Measurements from ENCODE around the gene SMOC2. TPM values are rescaled to one million over a fixed set of nuclear protein-coding genes. Genes with fewer than 3 reads are reported as not detected.

SMOC2 gene
- total RNA-seq, 1 donor from 2014 or later: not detected

DNA sequence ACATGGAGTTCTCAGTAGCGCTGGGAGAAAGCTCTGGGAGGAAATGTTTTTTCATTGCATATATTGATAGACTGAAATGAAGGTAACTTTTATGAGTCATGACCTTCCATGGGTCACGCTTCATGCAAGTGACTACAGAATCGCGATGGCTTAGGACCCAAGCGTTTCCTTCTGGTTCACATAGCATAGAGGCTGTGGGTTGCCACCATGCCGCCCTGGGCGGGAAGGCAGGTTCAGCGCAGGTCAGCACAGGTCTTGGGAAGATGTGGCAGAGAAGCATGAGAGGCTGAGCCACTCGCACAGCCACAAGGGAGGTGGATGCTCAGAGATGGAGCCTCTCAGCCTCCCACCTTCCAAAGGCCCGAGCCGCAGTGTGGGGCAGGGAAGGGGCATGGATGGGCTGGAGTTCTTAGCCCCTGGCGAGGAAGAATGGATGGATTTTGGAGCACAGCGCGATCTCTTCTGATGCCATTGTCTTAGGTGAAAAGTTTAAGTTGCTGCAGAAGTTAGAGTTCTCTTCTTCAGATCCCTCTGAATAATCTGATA is 219.5 kb downstream of the SMOC2 start:
- no peaks in the 10 kb centered on the region for H3K4me1 Mint-ChIP-seq (ENCODE audit: low read depth)
- no peaks in the 10 kb centered on the region for H3K36me3 Mint-ChIP-seq (ENCODE audit: low read depth)
- no peak overlapping the region for H3K27ac Mint-ChIP-seq
- no peak for DNase-seq (ENCODE audit: low spot score)
- no peak overlapping the region for H3K4me3 Mint-ChIP-seq
- intact Hi-C loops (cut with micrococcal nuclease): no loop called here
- H3K9me3 Mint-ChIP-seq: peaks cover 22% of the 10 kb centered on the region
- peaks cover 2% of the 10 kb centered on the region for H3K27me3 Mint-ChIP-seq (ENCODE audit: insufficient read depth)

DNA sequence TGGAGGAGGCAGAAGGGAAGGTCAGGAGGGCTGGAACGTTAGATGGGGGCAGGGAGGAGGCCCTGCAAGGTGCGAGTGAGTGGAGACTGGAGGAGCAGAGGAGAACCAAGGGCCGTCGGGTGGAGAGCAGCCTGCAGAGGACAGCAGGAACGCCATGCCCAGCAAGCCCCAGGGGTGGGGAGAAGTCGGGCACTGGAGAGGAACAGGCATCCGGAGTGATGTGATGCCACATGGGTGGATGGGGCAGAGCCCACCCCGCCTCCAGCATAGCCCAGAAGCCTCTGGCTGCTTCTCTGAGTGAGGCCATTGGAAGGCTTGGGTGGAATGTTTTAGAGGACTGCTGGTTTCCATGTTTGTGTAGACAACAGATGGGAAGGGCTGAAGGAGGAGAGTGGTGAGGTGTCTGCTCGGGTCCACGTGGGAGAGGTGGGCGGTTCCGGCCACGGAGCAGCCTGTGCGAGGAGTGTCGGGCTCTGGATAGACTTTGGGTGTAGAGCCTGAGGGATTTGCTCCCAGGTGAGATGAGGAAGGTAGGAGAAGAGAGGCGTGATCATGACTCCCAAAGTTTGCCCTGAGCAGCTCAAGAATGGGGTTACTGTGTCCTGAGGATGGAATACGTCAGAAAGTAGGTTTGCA is 221.4 kb downstream of the SMOC2 start:
- H3K36me3 Mint-ChIP-seq (ENCODE audit: low read depth): no peaks in the 10 kb centered on the region
- H3K9me3 Mint-ChIP-seq: peaks cover 22% of the 10 kb centered on the region
- DNase-seq (ENCODE audit: low spot score): no peak
- H3K27me3 Mint-ChIP-seq (ENCODE audit: insufficient read depth): no peaks in the 10 kb centered on the region
- H3K4me1 Mint-ChIP-seq (ENCODE audit: low read depth): no peaks in the 10 kb centered on the region
- intact Hi-C loops (cut with micrococcal nuclease): no loop called here
- no peak overlapping the region for H3K4me3 Mint-ChIP-seq
- H3K27ac Mint-ChIP-seq: no peak overlapping the region

DNA sequence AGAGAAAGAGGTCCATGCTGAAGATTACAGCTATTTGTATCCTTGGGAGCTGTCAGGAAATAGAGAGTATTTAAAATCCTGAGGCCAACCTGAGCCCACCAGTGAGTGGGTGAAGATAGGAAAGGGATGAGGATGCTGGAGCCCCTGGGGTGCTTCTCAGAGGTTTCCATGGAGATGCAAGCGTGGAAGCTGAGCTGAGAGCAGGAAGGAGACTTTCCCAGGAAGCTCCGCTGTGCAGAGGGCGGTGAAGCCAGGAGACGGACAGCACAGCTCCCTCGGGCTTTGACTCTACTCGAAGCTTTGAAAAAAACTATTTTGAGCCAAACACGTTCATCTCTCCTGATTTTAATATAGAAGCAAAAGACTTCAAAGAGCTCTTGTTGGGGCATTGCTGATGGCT is 222.1 kb downstream of the SMOC2 start:
- Mint-ChIP-seq H3K27me3 (ENCODE audit: insufficient read depth) (no peaks in the 10 kb centered on the region), H3K4me3 (no peak overlapping the region), H3K4me1 (ENCODE audit: low read depth) (no peaks in the 10 kb centered on the region)

DNA sequence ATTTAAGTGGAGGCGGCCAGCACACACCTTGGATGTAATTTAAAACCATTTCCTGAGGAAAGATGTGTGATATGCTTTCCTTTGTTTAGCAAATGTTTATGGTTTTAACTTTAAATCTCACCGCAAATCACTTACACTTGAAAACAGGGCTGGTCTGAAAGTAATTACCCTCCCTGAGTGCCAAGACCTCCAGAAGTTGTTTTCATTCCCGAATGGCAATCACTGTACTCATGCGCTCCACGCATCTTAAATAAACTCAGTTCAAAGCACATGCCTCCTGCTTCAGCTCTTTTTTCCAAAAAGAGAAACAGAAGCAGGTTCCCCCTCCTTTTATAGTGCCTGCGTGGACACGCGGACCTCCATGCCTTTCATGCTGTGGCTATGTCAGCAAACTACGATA is 224.0 kb downstream of the SMOC2 start:
- no peak for DNase-seq (ENCODE audit: low spot score)
- Mint-ChIP-seq H3K4me1 (ENCODE audit: low read depth) (no peaks in the 10 kb centered on the region), H3K9me3 (peaks cover 9% of the 10 kb centered on the region), H3K36me3 (ENCODE audit: low read depth) (no peaks in the 10 kb centered on the region), H3K27ac (no peak overlapping the region), H3K4me3 (no peak overlapping the region), H3K27me3 (ENCODE audit: insufficient read depth) (no peaks in the 10 kb centered on the region)
- intact Hi-C loops (cut with micrococcal nuclease): no loop called here

More for the DNA sequence above, 222.1 kb downstream of the SMOC2 start:
- H3K27ac Mint-ChIP-seq: no peak overlapping the region
- H3K9me3 Mint-ChIP-seq: peaks cover 22% of the 10 kb centered on the region
- H3K36me3 Mint-ChIP-seq (ENCODE audit: low read depth): no peaks in the 10 kb centered on the region
- no peak for DNase-seq (ENCODE audit: low spot score)
- intact Hi-C loops (cut with micrococcal nuclease): no loop called here

DNA sequence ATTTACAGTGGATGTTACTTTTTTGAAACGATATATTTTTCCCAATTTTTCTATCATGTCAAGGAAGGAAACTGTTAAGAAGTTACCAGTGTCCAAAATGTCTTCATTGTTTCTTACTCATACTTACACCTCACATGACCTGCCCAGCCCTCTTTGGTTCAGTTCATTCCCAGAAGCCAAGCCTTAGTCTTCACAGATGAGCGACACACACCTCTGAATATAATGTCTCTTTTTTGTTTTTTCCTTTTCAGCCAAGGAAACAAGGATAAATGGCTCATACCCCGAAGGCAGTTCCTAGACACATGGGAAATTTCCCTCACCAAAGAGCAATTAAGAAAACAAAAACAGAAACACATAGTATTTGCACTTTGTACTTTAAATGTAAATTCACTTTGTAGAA is 225.2 kb downstream of the SMOC2 start:
- Mint-ChIP-seq H3K27me3 (ENCODE audit: insufficient read depth) (no peaks in the 10 kb centered on the region), H3K4me1 (ENCODE audit: low read depth) (no peaks in the 10 kb centered on the region), H3K36me3 (ENCODE audit: low read depth) (no peaks in the 10 kb centered on the region), H3K27ac (no peak overlapping the region), H3K4me3 (no peak overlapping the region), H3K9me3 (peaks cover 4% of the 10 kb centered on the region)
- intact Hi-C loops (cut with micrococcal nuclease): no loop called here
- no peak for DNase-seq (ENCODE audit: low spot score)

DNA sequence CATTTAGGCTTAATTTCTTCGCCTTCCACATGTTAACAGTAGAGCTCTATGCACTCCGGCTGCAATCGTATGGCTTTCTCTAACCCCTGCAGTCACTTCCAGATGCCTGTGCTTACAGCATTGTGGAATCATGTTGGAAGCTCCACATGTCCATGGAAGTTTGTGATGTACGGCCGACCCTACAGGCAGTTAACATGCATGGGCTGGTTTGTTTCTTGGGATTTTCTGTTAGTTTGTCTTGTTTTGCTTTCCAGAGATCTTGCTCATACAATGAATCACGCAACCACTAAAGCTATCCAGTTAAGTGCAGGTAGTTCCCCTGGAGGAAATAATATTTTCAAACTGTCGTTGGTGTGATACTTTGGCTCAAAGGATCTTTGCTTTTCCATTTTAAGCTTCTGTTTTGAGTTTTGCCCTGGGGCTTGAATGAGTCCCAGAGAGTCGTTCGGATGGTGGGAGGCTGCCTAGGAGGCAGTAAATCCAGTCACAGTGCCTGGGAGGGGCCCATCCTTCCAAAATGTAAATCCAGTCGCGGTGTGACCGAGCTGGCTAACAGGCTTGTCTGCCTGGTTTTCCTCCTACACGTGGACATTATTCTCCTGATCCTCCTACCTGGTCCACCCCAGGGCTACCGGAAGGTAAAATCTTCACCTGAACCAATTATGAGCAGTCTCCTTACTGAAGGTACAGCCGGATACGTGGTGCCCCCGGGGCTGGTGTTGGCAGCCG is 225.9 kb downstream of the SMOC2 start:
- no peak overlapping the region for H3K27ac Mint-ChIP-seq
- peaks cover 4% of the 10 kb centered on the region for H3K9me3 Mint-ChIP-seq
- intact Hi-C loops (cut with micrococcal nuclease): no loop called here
- DNase-seq (ENCODE audit: low spot score): no peak
- H3K36me3 Mint-ChIP-seq (ENCODE audit: low read depth): no peaks in the 10 kb centered on the region
- no peaks in the 10 kb centered on the region for H3K4me1 Mint-ChIP-seq (ENCODE audit: low read depth)
- no peak overlapping the region for H3K4me3 Mint-ChIP-seq
- no peaks in the 10 kb centered on the region for H3K27me3 Mint-ChIP-seq (ENCODE audit: insufficient read depth)

DNA sequence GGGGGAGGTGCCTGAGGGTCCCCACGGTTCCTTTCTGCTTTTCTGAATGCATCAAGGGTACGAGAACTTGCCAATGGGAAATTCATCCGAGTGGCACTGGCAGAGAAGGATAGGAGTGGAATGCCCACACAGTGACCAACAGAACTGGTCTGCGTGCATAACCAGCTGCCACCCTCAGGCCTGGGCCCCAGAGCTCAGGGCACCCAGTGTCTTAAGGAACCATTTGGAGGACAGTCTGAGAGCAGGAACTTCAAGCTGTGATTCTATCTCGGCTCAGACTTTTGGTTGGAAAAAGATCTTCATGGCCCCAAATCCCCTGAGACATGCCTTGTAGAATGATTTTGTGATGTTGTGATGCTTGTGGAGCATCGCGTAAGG is 226.4 kb downstream of the SMOC2 start:
- Mint-ChIP-seq H3K4me1 (ENCODE audit: low read depth) (no peaks in the 10 kb centered on the region), H3K9me3 (no peaks in the 10 kb centered on the region), H3K4me3 (no peak overlapping the region), H3K27me3 (ENCODE audit: insufficient read depth) (no peaks in the 10 kb centered on the region), H3K27ac (no peak overlapping the region), H3K36me3 (ENCODE audit: low read depth) (no peaks in the 10 kb centered on the region)
- DNase-seq (ENCODE audit: low spot score): no peak
- intact Hi-C loops (cut with micrococcal nuclease): no loop called here

DNA sequence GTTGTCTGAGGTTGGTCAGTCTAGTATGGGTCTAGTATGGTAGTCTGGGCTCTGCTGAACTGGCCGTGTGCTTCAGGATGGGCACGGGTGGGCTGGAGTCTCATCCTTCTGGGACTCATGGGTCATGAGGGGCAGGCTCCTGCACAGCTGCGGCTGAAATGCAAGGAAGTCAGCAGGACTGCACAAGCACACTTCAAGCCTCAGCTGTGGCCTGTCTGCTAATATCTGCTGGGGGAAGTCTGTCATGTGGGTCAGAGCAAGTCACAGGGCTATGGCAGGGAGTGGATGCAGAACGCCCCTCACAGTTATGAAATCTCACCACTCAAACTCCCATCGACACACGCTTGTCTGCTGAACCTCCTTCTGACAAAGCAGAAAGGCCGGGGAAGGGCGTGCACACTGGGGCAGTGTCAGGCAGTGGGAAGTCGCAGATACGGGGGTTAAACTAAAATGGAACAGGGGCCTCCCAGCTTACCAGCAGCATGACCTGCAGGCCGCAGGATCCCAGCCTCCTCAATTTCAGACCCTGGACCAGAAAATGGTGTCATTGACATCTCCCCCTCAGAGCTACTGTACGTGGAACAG is 229.5 kb downstream of the SMOC2 start:
- intact Hi-C loops (cut with micrococcal nuclease): no loop called here
- H3K27me3 Mint-ChIP-seq (ENCODE audit: insufficient read depth): no peaks in the 10 kb centered on the region
- H3K36me3 Mint-ChIP-seq (ENCODE audit: low read depth): no peaks in the 10 kb centered on the region
- DNase-seq (ENCODE audit: low spot score): no peak
- H3K4me3 Mint-ChIP-seq: no peak overlapping the region
- H3K27ac Mint-ChIP-seq: no peak overlapping the region
- H3K9me3 Mint-ChIP-seq: no peaks in the 10 kb centered on the region
- no peaks in the 10 kb centered on the region for H3K4me1 Mint-ChIP-seq (ENCODE audit: low read depth)

DNA sequence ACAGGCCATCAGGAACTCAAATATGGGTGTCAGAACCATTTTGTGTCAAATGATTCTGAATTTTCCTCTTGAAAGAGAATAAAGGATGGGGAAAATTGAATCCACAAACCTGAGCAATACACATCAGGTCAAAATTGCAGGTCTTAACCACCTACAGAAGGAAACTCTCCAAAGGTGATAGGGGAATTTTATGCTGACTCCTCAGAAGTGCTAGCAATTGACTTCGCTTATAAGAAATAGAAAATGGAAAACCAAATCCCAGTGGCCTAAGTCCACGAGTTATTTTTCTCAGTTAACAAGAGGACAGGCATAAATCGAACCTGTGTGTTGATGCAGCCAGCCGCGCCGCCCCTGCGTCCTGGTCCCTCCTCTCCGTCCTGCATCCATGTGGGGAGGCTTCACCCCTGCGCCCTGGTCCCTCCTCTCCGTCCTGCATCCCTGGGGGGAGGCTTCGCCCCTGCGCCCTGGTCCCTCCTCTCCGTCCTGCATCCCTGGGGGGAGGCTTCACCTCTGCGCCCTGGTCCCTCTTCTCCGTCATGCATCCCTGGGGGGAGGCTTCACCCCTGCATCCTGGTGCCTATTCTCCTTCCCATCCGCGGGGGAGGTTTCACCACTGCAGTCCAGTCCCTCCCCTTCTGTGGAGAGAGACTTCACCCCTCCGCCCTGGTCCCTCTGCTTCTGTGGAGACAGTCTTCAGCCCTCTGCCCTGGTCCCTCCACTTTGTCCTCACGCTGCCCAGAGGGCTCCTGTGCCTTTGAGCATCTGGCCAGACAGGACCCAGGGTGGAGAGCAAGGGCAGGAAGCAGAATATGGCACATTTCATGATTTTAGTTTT is 230.3 kb downstream of the SMOC2 start:
- Mint-ChIP-seq H3K4me1 (ENCODE audit: low read depth) (no peaks in the 10 kb centered on the region), H3K27me3 (ENCODE audit: insufficient read depth) (no peaks in the 10 kb centered on the region), H3K27ac (no peak overlapping the region), H3K36me3 (ENCODE audit: low read depth) (no peaks in the 10 kb centered on the region), H3K4me3 (no peak overlapping the region), H3K9me3 (no peaks in the 10 kb centered on the region)
- intact Hi-C loops (cut with micrococcal nuclease): no loop called here
- no peak for DNase-seq (ENCODE audit: low spot score)

DNA sequence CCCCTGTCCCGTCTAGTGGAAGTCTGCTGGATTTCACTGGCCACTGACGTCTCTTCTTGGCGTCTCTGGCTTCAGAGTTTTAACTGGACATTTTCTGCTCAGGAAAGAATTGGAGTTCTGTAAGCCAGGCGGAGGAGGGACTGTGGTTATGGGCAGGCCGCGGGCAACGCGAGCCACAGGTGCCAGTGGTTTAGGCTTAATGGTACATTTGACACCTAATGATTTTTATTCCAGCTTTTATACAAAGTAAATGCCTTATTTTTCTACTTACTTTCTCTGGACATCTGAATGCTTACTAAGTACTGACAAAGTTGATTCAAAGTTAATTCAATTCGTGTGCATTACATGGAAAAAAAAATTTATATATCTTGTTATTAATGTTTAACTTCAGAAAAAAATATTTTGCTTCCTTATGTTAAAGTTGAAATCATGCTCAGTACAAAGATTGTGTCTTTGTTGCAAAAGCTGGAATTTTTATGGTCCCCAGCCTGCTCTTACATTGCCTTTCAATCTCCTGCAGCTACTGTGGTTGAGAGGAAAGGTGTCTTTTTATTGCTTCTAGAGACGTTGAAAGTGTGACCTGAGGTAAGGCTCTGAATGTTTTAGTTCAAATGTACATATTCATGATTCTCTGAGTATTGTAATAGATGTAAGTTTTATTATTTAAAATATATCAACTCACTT is 231.0 kb downstream of the SMOC2 start:
- no peak overlapping the region for H3K4me3 Mint-ChIP-seq
- intact Hi-C loops (cut with micrococcal nuclease): no loop called here
- no peak overlapping the region for H3K27ac Mint-ChIP-seq
- no peak for DNase-seq (ENCODE audit: low spot score)
- H3K9me3 Mint-ChIP-seq: no peaks in the 10 kb centered on the region
- H3K36me3 Mint-ChIP-seq (ENCODE audit: low read depth): no peaks in the 10 kb centered on the region
- no peaks in the 10 kb centered on the region for H3K4me1 Mint-ChIP-seq (ENCODE audit: low read depth)
- no peaks in the 10 kb centered on the region for H3K27me3 Mint-ChIP-seq (ENCODE audit: insufficient read depth)

DNA sequence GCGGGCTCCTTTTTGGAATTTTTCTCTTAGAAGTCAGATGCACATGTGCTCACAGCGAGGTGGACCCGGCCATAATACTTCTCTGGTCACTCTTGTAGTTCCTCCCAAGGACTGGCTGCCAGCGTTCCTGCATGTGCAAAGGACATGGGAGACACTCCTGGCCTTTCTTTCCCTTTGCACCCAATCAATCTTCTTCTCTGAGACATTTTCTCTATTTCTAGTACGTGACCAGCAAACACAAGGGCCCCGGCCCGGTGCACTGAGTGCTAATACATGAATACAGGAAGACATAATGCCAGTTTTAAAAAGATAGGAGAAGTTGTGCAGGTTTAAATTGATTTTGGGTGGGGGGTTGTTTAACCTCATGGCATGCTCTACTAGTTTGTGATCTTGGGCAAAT is 233.6 kb downstream of the SMOC2 start:
- H3K36me3 Mint-ChIP-seq (ENCODE audit: low read depth): no peaks in the 10 kb centered on the region
- no peak for DNase-seq (ENCODE audit: low spot score)
- H3K27ac Mint-ChIP-seq: no peak overlapping the region
- intact Hi-C loops (cut with micrococcal nuclease): no loop called here
- H3K27me3 Mint-ChIP-seq (ENCODE audit: insufficient read depth): no peaks in the 10 kb centered on the region
- H3K9me3 Mint-ChIP-seq: no peaks in the 10 kb centered on the region
- H3K4me3 Mint-ChIP-seq: no peak overlapping the region
- no peaks in the 10 kb centered on the region for H3K4me1 Mint-ChIP-seq (ENCODE audit: low read depth)

DNA sequence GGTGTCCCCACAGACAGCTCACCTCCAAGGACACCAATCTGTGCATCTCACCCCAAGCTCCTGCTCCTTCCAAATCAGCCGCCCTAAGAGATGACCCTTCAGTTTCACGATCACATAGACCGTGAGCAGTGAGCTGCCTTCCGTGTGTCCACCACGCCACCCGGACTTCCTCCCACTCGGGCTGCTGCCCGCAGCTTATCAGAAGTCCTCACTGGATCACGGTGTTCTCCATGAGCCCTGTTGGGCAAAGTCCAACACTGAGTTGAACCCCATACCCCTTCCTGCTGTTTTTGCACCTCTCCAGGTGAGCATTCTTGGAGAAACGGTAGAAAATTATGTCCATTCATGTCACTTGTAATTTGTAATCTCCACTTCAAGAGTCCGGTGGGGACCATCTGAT is 234.4 kb downstream of the SMOC2 start:
- Mint-ChIP-seq H3K27ac (no peak overlapping the region), H3K4me3 (no peak overlapping the region), H3K27me3 (ENCODE audit: insufficient read depth) (no peaks in the 10 kb centered on the region), H3K4me1 (ENCODE audit: low read depth) (no peaks in the 10 kb centered on the region), H3K9me3 (no peaks in the 10 kb centered on the region), H3K36me3 (ENCODE audit: low read depth) (no peaks in the 10 kb centered on the region)
- no peak for DNase-seq (ENCODE audit: low spot score)
- intact Hi-C loops (cut with micrococcal nuclease): no loop called here
